Brain microvascular endothelial cell (primary cell): Measurements from ENCODE around the gene FAM120B.

ENCODE experiments used
- DNase-seq: peaks from one replicate; pipeline ENCODE4 v3.0.0-alpha.2; 2020
- H3K27ac ChIP-seq: fragments of 250-450 bp; sonication (Bioruptor Pico); 2 replicates; pipeline ENCODE4 v1.5.1; 2020; ENCODE audit warnings: mild to moderate bottlenecking, moderate library complexity
- H3K27me3 ChIP-seq: fragments of 250-450 bp; sonication (Bioruptor Pico); replicated peaks from 2 replicates; pipeline ENCODE4 v1.5.1; 2020; ENCODE audit warnings: mild to moderate bottlenecking
- H3K36me3 ChIP-seq: fragments of 250-450 bp; sonication (Bioruptor Pico); replicated peaks from 2 replicates; pipeline ENCODE4 v1.5.1; 2020; ENCODE audit warnings: mild to moderate bottlenecking
- H3K4me3 ChIP-seq: 2 replicates; pipeline ENCODE4 v1.5.1; 2011; ENCODE audit warnings: low read depth, mild to moderate bottlenecking, control low read depth, low read length, moderate library complexity
- CTCF ChIP-seq: IDR thresholded peaks from 2 replicates; pipeline ENCODE4 v1.5.1; 2011; ENCODE audit warnings: low read depth, mild to moderate bottlenecking, moderate library complexity, low read length, control low read depth, inconsistent platforms; ENCODE audit errors: missing control alignments
- in situ Hi-C: cut with HindIII; loops from 2 replicates; pipeline ENCODE4 v1.10.0; 2017; ENCODE audit warnings: low sequenced_read_pairs, low pct_ligation_motif_present

The FAM120B gene

GRCh38 chr6:170270984-170271593 lies 35.5 kb upstream of the FAM120B start:
- no peak for TF ChIP-seq CTCF
- H3K36me3 ChIP-seq: no peaks in the 10 kb centered on the region
- no peak for DNase-seq
- no peak overlapping the region for H3K4me3 ChIP-seq
- no peak overlapping the region for H3K27ac ChIP-seq
- in situ Hi-C loops: loop anchor here (25.0 kb wide), 1 partner anchor 159 kb away; no protein-coding TSS in a partner anchor
- no peaks in the 10 kb centered on the region for H3K27me3 ChIP-seq

- Histone ChIP-seq H3K27me3 (no peaks in the 10 kb centered on the region), H3K27ac (no peak overlapping the region), H3K36me3 (no peaks in the 10 kb centered on the region), H3K4me3 (no peak overlapping the region)
- no peak for TF ChIP-seq CTCF
- DNase-seq: no peak
- in situ Hi-C loops: loop anchor here (25.0 kb wide), 1 partner anchor 160 kb away; no protein-coding TSS in a partner anchor
These were observed 34.7 kb upstream of the FAM120B start for GRCh38 chr6:170271771-170272314.

- DNase-seq: no peak
- Histone ChIP-seq H3K36me3 (no peaks in the 10 kb centered on the region), H3K27me3 (no peaks in the 10 kb centered on the region), H3K4me3 (no peak overlapping the region), H3K27ac (no peak overlapping the region)
- no peak for TF ChIP-seq CTCF
- in situ Hi-C loops: loop anchor here (25.0 kb wide), 1 partner anchor 160 kb away; no protein-coding TSS in a partner anchor
These were observed 34.1 kb upstream of the FAM120B start for GRCh38 chr6:170272341-170273065.

- H3K4me3 ChIP-seq: no peak overlapping the region
- TF ChIP-seq CTCF: no peak
- no peak overlapping the region for H3K27ac ChIP-seq
- no peaks in the 10 kb centered on the region for H3K36me3 ChIP-seq
- in situ Hi-C loops: loop anchor here (25.0 kb wide), 1 partner anchor 161 kb away; no protein-coding TSS in a partner anchor
- no peaks in the 10 kb centered on the region for H3K27me3 ChIP-seq
- DNase-seq: no peak
These were observed 33.4 kb upstream of the FAM120B start for GRCh38 chr6:170273191-170273590.

GRCh38 chr6:170273681-170274080 lies 32.9 kb upstream of the FAM120B start:
- in situ Hi-C loops: loop anchor here (25.0 kb wide), 1 partner anchor 161 kb away; no protein-coding TSS in a partner anchor
- TF ChIP-seq CTCF: no peak

More at GRCh38 chr6:170273681-170274080, 32.9 kb upstream of the FAM120B start:
- H3K4me3 ChIP-seq: no peak overlapping the region
- no peaks in the 10 kb centered on the region for H3K36me3 ChIP-seq
- H3K27me3 ChIP-seq: no peaks in the 10 kb centered on the region
- H3K27ac ChIP-seq: no peak overlapping the region
- no peak for DNase-seq
